Stimulated activated CD4-positive, alpha-beta T cell treated with anti-CD3 and anti-CD28 coated beads, Interleukin-4, amount 100 ng/mL, for 4 hours (primary cell): ENCODE data around the gene TBC1D7.

Experiments
- DNase-seq, 2 experiments: peaks; one replicate each; pipeline ENCODE4 v3.0.0-alpha.2; 2020

TBC1D7 gene

DNA sequence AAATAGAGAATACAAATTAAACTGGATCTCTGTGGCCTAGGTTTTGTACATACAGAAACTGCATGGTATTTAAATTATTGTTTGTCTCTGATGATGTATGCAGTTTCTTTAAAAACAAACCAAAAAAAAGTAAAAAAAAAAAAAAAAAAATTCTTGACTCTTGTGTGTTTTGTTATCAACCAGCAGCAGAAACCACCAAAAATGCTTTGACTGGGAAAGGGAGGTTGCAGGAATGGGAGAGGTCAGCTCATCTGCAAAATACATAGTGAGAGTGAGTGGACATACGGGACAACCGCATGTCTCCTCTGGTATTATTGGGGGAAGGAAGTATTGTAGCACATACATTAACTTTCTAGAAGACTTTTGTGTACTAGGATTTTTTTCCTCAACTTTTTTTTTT is 38.0 kb downstream of the TBC1D7 start:
- no peak for DNase-seq

GRCh38 chr6:13289789-13290318 is 38.5 kb downstream of the TBC1D7 start:
- no peak for DNase-seq

- no peak for DNase-seq
Measured at GRCh38 chr6:13288969-13289391, 39.4 kb downstream of the TBC1D7 start.

DNA sequence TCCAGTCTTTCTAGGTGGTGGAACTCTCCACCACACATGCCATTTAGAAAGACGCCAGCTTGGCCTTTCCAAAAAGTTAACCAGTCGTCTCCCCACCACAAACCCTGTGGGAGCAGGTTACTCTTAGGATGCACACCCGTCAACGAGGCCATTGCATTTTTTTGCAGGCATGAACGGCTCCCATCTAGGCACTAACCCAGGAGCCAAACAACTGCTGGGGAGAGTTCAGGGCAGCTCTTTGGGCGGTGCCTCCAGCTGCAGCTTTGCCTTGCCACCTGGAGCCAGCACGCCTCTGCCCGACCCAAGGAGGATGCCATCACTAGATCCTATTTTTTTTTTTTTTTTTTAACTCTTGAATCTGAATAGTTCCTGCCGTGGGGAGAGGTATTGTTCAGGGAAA is 39.9 kb downstream of the TBC1D7 start:
- DNase-seq, result no peak

DNA sequence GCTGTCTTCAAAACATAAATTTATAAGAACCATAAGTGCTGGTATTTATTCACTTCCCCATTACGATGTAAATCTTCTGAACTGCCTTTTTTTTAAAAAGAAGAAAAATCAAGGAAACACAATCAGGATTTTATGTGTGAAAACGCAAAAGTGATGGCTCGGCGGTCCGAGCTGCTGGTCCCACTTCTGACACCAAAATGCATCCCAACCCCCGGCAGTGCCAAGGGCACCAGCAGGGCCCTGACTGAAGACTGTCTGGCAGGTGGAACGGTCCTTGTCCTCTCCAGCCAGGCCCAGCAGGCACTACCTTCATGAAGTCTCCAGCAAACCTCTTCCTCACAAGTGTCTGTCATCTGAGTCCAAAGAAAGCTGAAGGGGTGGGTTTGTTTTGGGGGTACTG is 41.2 kb downstream of the TBC1D7 start:
- DNase-seq, result no peak

DNA sequence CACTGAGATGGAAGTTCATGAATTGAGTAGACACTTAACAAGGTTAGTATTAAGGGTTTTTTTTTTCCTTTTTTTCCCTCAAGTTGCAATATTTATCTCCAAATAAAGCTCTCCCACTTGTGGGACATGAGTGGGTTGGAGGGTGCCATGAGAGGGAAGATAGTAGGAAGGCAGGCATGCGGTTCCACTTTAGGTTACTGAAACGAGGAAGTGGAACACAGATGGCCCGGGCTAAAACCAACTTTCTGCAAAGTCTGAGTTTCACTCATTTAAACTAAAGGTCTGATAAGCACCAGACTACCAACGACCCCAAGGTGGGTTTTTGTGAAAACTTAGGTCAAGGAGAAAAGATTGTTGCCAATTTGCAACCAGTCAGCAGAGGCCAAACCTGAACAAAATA is 42.2 kb downstream of the TBC1D7 start:
- DNase-seq, result no peak

- DNase-seq, result no peak
Measured at GRCh38 chr6:13285705-13286104, 42.6 kb downstream of the TBC1D7 start.

GRCh38 chr6:13284646-13285045 is 43.7 kb downstream of the TBC1D7 start:
- no peak for DNase-seq

DNA sequence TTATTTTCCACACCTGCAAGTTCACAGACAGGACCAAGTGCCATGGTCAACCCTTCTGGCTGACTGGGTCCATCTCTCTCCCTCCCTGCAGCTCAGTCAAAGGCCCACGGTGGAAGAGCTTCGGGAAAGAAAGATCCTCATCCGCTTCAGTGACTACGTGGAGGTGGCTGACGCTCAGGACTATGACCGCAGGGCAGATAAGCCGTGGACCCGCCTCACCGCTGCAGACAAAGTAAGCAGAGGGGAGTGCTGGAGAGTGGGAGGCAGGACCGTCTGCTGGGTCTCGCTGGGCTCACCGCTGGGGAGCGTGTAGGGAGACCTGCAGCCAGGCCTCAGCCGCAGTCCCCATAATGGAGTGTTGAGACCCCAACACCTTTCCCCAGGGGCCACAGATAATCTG is 45.0 kb downstream of the TBC1D7 start:
- DNase-seq, result no peak

DNA sequence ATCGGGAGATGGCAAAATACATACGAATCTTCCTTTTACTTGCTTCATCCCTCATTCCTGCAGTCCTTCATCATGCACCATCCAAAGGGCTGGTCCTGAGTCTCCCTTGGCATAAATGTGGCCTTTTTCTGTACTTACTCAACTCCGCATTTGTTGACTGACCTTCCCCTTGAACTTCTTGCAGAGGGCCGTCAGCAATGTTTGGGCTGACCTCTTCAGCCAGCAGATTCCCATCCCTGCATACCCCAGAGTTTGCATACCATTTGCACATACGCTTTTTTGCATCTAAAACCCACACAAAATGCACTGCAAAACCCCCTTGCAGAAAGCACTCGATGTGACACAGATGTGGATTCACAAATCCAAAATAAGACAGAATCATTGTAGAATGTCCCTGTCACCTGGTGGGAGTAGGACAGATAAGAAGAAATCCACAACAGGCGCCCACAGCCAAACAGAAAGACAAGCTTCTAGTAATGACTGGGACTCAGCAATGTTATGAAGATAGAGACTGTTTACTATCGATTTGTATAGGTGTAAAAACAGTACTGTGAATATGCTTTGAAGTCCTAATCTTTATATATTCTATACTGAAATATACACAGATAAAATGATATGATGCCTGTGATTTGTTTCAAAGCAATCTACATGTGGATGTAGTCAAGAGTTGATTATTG is 45.8 kb downstream of the TBC1D7 start:
- DNase-seq, result no peak

GRCh38 chr6:13281686-13282085 is 46.7 kb downstream of the TBC1D7 start:
- DNase-seq, result no peak

DNA sequence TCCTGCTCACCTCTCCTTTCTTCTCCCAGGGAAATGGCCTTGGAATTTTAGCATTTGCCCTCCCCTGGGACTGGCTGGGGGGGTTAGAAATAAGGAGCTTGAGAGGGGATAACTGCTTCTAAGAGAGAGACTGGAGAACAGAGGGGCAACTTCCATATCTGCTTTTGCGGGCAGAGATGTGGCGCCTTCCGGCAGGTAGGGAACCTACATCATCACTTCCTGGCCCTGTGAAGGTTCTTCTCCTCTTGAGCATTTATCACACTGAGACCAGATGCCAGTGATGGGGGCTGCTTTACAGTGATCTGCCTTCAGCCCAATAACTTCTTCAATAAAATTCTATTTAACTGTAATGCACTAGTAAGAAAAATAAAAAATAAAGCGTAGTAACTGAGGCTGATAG is 48.1 kb downstream of the TBC1D7 start:
- no peak for DNase-seq

- DNase-seq, result no peak
Measured at GRCh38 chr6:13278991-13279390, 49.3 kb downstream of the TBC1D7 start.

DNA sequence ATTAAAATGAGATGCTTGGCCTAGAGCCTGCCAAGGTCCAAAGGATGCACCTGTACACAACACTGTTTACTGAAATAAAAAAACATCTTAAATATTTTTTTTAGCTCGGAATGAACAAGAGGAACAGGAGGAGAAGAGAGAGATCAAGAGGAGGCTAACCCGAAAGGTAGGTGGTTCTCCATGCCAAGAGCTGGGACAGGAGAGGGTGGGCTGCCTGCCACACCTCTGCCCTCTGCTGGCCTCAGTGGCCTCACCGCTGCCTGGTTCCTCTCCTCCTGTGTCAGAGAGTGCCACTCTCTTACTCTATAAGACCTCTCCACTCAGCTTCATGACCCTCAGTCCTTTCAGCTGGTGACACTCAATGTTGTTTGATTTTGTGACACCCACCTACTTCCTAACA is 50.2 kb downstream of the TBC1D7 start:
- DNase-seq, result no peak

DNA sequence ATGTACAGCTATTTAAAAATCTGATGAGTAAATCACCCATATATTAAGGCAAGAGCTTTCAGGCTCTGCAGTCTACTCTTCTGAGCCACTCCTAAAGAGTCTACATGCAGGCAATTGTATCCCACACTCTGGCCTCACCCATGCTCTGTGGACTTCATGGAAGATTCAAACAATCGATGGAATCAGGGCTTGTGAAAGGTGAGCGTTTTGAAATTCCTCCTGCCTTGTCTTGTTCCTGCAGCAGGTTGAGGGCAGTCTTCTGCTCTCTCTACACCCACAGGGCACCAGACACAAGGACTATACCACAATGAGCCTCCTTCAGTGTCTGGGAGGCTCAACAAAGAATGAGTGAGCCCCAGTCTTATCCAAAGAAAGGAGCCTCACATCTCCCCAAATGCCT is 51.1 kb downstream of the TBC1D7 start:
- no peak for DNase-seq

- DNase-seq, result no peak
Measured at GRCh38 chr6:13275435-13275989, 52.8 kb downstream of the TBC1D7 start.

DNA sequence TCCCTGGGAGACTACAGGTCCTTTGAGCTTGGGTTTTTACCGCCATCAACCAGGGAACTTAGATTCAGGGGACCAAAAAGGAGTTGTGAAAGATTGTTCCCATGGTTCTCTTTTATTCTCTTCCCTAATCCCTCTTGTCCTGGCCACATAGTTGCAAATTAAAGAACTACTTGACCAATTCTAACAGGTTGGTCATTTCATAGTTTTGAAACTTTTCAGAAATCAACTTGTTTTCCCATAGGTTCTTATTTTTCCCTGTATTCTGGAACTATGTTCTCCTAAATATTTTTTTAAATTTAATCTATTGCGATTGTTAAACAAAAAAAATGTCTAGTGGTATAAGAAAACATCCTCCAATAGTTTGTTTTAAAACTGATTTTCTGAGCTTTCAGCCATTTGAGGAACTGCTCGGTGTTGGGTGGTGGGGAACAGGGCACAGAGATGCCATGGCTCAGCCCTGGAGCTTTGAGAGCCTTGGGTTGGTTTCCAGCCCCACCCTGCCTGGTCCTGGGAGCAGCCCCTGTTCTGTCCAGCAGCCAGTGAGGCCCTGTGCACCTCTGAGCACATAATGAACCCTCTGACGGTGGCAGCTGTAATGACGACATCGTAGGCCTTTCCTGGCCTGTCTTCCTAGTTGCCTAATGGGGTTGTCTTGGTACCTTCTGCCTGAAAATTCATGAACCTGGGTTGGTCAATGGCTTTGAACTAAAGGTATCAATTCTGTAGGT is 53.5 kb downstream of the TBC1D7 start:
- DNase-seq, result no peak

DNA sequence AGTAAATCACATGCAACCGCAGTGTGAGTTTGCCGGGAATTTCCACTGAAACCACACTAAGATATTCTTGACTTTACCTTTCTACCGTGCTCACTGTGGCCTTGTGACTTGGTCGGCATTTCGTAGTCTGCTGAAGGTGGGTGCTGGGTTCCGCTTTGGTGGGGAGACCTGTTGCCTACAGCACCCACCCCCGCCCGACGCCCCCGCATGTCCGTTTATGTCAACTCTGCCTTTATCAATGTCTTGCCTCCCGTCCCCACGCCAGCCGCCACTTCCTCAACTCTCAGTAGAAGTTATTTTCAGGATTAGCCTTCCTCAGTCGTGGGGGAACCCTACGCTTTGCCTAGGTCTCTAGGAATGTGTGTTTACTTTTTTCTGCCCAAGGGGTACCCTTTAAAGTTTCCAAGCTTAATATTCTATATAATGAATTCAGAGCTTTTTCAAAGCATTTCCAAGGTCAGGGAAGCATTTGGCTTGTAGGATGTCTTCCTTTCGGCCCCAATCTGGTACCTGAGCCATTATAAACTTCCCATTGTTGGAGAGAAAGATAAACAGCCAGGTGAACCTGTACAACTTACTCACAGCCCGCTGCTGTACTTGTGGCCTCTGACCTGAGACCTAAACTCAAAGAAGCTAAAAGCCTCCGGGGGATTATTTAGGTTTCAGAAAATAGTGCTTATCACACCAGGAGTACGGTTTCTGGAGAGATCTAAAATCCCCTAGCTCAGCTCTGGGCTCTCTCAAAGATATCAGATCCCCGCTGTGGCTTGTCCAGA is 54.2 kb downstream of the TBC1D7 start:
- DNase-seq, result peak; percentile 63 to 90

DNA sequence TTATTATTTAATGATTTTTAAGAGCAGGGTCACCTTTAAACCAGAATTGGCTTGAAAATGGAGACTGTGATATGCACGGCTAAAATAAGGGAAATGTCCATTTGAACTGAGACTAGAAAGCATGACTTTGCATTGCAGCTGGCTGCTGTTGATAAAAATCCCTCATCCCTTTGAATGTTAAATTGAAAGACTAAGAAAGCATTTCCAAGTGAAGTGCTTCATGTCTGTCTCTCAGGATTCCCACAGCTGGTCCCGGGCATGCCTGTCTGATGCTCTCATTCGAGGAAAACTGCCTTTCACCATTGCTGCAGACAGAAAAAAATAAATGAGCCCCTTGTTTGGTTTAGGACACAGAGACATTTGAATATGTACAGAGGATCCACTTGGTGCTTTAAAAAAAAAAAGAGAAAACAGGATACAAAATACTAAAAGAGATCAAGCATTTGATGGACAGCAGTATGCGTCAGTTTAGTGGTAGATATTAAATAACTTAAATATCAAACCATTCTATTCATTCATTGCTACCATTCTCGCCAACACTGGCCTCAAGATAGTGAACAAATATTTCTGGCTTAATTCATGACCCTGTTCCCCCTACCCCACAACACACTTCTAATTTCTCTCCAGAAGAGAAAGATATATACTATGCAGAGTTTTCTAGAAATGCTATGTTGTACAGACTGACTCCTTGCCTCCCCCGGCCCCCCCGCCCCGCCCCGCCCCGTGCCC is 55.0 kb downstream of the TBC1D7 start:
- DNase-seq, result no peak

DNA sequence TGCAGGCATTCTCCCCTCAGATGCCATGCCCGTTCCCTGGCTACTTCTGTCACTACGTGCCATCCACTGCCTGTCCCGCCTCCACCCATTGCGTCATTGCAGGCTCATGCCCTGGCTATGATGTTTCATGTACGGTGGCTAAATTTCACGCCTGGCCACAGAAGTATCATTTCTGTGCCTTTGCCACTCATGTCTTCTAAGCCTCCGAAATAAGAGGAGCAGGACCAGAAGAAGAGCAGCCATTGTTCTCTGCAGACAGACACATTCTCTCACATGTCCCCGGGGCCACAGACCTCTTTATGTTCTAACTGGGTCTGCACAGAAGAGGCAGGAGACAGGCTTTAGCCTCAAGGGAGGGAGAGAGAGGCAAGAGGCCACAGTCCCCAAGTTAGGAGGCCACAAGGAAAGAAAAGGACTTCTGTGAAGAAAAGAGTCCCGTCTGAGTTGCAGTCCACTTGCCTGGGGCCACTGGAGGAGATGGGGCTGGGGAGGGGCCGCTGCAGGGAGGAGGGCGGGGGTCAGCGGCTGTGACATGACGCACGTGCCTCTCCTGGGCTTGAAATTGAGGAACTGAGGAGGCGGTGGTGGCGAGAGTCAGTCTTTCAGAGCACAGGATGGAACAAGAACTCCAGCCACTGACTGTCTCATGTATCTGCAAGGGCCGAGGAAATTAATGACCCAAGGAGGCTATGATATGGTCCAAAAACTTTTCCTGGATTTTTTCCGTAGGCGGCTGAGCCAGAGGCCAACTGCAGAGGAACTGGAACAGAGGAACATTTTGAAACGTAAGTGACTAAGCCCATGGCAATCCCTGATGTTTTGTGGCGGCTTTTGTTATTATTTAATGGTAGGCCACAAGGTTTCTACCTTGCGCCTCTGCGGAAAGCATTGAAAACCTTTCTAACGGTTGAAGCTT is 55.9 kb downstream of the TBC1D7 start:
- no peak for DNase-seq

- no peak for DNase-seq
Measured at GRCh38 chr6:13268913-13269518, 59.3 kb downstream of the TBC1D7 start.
